Gastrocnemius medialis (tissue), 4 donors: ENCODE measurements around the gene TRAPPC11.

Source experiments
- POLR2A ChIP-seq, 2 donors: fragments of 450-650 bp; IDR thresholded peaks; one replicate each; pipeline ENCODE4 v1.6.1; 2017; ENCODE audit warnings: antibody characterized with exemption in 2 of 2, mild to moderate bottlenecking in 2 of 2, moderate library complexity in 2 of 2
- TF ChIP-seq, protein P1 (sequence below), 5 experiments: fragments of 450-650 bp in 3 of 5; fragments of 200-600 bp in 2 of 5; sonication (generic) in 2 of 5; IDR thresholded peaks in 4 of 5; conservative IDR thresholded peaks in 1 of 5; 1 replicate in 4 of 5; 2 replicates in 1 of 5; pipeline ENCODE4 v1.5.1; 2016 to 2019; ENCODE audit warnings: antibody characterized with exemption in 5 of 5, mild to moderate bottlenecking in 3 of 5, moderate library complexity in 3 of 5

DNA sequence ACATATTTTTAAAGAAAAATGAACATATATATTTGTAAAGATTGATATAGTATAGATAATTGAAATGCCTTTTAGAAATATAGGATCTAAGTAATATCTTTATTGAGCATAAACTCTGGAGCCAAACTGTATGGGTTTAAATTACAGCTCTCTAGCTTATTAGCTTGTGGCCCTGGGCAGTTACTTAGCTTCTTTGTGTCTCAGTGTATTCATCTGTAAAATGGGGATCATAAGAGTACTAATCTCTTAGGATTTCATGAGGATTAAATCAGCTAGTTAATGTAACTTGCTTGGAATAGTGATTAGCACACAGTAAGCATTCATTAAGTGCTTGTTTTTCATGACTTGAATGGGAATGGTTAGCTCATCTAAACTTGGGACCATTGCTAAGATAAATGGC lies 32.8 kb downstream of the TRAPPC11 start:
- TF ChIP-seq, protein P1, sequence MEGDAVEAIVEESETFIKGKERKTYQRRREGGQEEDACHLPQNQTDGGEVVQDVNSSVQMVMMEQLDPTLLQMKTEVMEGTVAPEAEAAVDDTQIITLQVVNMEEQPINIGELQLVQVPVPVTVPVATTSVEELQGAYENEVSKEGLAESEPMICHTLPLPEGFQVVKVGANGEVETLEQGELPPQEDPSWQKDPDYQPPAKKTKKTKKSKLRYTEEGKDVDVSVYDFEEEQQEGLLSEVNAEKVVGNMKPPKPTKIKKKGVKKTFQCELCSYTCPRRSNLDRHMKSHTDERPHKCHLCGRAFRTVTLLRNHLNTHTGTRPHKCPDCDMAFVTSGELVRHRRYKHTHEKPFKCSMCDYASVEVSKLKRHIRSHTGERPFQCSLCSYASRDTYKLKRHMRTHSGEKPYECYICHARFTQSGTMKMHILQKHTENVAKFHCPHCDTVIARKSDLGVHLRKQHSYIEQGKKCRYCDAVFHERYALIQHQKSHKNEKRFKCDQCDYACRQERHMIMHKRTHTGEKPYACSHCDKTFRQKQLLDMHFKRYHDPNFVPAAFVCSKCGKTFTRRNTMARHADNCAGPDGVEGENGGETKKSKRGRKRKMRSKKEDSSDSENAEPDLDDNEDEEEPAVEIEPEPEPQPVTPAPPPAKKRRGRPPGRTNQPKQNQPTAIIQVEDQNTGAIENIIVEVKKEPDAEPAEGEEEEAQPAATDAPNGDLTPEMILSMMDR (IDR thresholded peaks at IDR 0.05 in 4 of 5, conservative IDR thresholded peaks at IDR 0.05 in 1 of 5): no peak
- no peak for TF ChIP-seq POLR2A (IDR thresholded peaks at IDR 0.05)
